Osteocyte (in vitro differentiated cells): Measurements from ENCODE around the gene TCHH. TPM values are rescaled to one million over a fixed set of nuclear protein-coding genes. Genes with fewer than 3 reads are reported as not detected.

Experiments used
- DNase-seq: peaks from one replicate; pipeline ENCODE4 v3.0.0; 2021; ENCODE audit warnings: mixed read lengths; ENCODE audit not compliant: unreplicated experiment; ENCODE audit errors: extremely low spot score
- H3K27ac Mint-ChIP-seq: one replicate; pipeline ENCODE4 v1.8.0; 2021; ENCODE audit warnings: mild to moderate bottlenecking, mixed read lengths; ENCODE audit not compliant: unreplicated experiment
- H3K27me3 Mint-ChIP-seq: one replicate; pipeline ENCODE4 v1.8.0; 2021; ENCODE audit warnings: mixed read lengths; ENCODE audit not compliant: unreplicated experiment
- H3K36me3 Mint-ChIP-seq: one replicate; pipeline ENCODE4 v1.8.0; 2021; ENCODE audit warnings: mixed read lengths; ENCODE audit not compliant: unreplicated experiment
- H3K4me1 Mint-ChIP-seq: one replicate; pipeline ENCODE4 v1.8.0; 2021; ENCODE audit warnings: mixed read lengths; ENCODE audit not compliant: unreplicated experiment
- H3K4me3 Mint-ChIP-seq: one replicate; pipeline ENCODE4 v1.8.0; 2021; ENCODE audit warnings: mild to moderate bottlenecking, moderate library complexity, mixed read lengths; ENCODE audit not compliant: unreplicated experiment
- H3K9me3 Mint-ChIP-seq: one replicate; pipeline ENCODE4 v1.8.0; 2021; ENCODE audit warnings: mixed read lengths; ENCODE audit not compliant: unreplicated experiment
- total RNA-seq: library from RNA; stranded (reverse); gene quantifications from 2 replicates; pipeline ENCODE4 v1.2.1, GENCODE V29; 2021
- TF ChIP-seq, protein P1 (sequence below): fragments of 200-600 bp; sonication (generic); IDR thresholded peaks from 2 replicates; pipeline ENCODE4 v1.5.0; 2021; ENCODE audit warnings: antibody characterized with exemption, mild to moderate bottlenecking, moderate library complexity

Gene TCHH
- total RNA-seq, 1 donor from 2014 or later: 0.05 TPM

GRCh38 chr1:152111515-152111968 lies 3.7 kb downstream of the TCHH start:
- peaks cover 5% of the 10 kb centered on the region for H3K27me3 Mint-ChIP-seq
- H3K27ac Mint-ChIP-seq: no peak overlapping the region
- TF ChIP-seq, protein P1, sequence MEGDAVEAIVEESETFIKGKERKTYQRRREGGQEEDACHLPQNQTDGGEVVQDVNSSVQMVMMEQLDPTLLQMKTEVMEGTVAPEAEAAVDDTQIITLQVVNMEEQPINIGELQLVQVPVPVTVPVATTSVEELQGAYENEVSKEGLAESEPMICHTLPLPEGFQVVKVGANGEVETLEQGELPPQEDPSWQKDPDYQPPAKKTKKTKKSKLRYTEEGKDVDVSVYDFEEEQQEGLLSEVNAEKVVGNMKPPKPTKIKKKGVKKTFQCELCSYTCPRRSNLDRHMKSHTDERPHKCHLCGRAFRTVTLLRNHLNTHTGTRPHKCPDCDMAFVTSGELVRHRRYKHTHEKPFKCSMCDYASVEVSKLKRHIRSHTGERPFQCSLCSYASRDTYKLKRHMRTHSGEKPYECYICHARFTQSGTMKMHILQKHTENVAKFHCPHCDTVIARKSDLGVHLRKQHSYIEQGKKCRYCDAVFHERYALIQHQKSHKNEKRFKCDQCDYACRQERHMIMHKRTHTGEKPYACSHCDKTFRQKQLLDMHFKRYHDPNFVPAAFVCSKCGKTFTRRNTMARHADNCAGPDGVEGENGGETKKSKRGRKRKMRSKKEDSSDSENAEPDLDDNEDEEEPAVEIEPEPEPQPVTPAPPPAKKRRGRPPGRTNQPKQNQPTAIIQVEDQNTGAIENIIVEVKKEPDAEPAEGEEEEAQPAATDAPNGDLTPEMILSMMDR: no peak
- no peaks in the 10 kb centered on the region for H3K36me3 Mint-ChIP-seq
- no peak overlapping the region for H3K4me3 Mint-ChIP-seq
- H3K9me3 Mint-ChIP-seq: peaks cover 6% of the 10 kb centered on the region
- no peak for DNase-seq
- no peaks in the 10 kb centered on the region for H3K4me1 Mint-ChIP-seq

- Mint-ChIP-seq H3K27ac (no peak overlapping the region), H3K36me3 (no peaks in the 10 kb centered on the region), H3K27me3 (peaks cover 6% of the 10 kb centered on the region), H3K4me1 (no peaks in the 10 kb centered on the region), H3K9me3 (peaks cover 6% of the 10 kb centered on the region), H3K4me3 (no peak overlapping the region)
- peak; percentile 85 for DNase-seq
- TF ChIP-seq, protein P1: no peak
Measured at GRCh38 chr1:152110860-152111514, 4.3 kb downstream of the TCHH start.

DNA sequence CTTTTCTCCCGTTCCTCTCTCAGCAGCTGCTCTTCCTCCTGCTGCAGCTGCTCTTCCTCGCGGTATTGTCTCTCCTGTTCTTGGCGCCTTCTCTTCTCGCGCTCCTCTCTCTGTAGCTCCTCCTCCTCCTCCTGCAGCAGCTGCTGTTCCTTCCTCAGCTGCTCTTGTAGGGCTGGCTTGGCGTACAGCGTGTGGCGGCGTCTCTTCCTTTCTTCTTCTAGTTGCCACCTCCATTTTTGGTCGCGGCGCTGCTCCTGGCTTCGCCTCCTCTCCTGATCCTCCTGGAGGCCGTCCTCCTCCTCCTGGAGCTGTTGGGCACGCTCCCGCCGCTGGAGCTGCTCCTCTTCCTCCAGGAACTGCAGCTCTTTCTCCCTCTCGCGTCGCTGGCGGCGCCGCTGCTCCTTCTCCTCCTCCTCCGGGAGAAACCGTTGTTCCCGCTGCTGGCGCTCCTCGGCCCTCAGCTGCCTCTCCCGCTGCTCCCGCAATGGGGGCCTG lies 4.8 kb downstream of the TCHH start:
- H3K27ac Mint-ChIP-seq: no peak overlapping the region
- no peak overlapping the region for H3K4me3 Mint-ChIP-seq
- DNase-seq: peak; percentile 81
- peaks cover 6% of the 10 kb centered on the region for H3K9me3 Mint-ChIP-seq
- H3K36me3 Mint-ChIP-seq: no peaks in the 10 kb centered on the region
- no peaks in the 10 kb centered on the region for H3K4me1 Mint-ChIP-seq
- H3K27me3 Mint-ChIP-seq: peaks cover 9% of the 10 kb centered on the region
- TF ChIP-seq, protein P1: no peak

DNA sequence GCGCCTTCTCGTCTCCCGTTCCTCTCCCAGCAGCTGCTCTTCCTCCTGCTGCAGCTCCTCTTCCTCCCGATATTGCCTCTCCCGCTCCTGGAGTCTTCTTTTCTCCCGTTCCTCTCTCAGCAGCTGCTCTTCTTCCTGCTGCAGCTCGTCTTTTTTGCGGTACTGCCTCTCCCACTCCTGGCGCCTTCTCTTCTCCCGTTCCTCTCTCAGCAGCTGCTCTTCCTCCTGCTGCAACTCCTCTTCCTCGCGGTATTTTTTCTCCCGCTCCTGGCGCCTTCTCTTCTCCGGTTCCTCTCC lies 5.3 kb downstream of the TCHH start:
- TF ChIP-seq, protein P1: no peak
- no peak for DNase-seq
- H3K4me1 Mint-ChIP-seq: no peaks in the 10 kb centered on the region
- H3K27me3 Mint-ChIP-seq: peaks cover 12% of the 10 kb centered on the region
- no peaks in the 10 kb centered on the region for H3K36me3 Mint-ChIP-seq
- no peak overlapping the region for H3K27ac Mint-ChIP-seq
- H3K9me3 Mint-ChIP-seq: peaks cover 6% of the 10 kb centered on the region
- no peak overlapping the region for H3K4me3 Mint-ChIP-seq

- no peak for DNase-seq
- H3K27ac Mint-ChIP-seq: no peak overlapping the region
- TF ChIP-seq, protein P1: no peak
- peaks cover 12% of the 10 kb centered on the region for H3K27me3 Mint-ChIP-seq
- no peak overlapping the region for H3K4me3 Mint-ChIP-seq
- H3K36me3 Mint-ChIP-seq: no peaks in the 10 kb centered on the region
- no peaks in the 10 kb centered on the region for H3K4me1 Mint-ChIP-seq
- peaks cover 6% of the 10 kb centered on the region for H3K9me3 Mint-ChIP-seq
Measured at GRCh38 chr1:152109231-152109997, 5.8 kb downstream of the TCHH start.
